ENCODE data around the gene STK10. TPM values are rescaled to one million over a fixed set of nuclear protein-coding genes. Genes with fewer than 3 reads are reported as not detected.

The STK10 gene
- polyA plus RNA-seq, 2 of the 4 experiments (the other 2 are of a cell fraction): 4.3 to 13.1 TPM

- no peak for ATAC-seq
- WGBS (ENCODE audit: missing lambda C conversion rate): 80% methylated on average over 8 of the region's 8 CpGs
- H3K9me3 ChIP-seq: no peaks in the 10 kb centered on the region
- H3K4me3 ChIP-seq: no peak overlapping the region
- FAIRE-seq: no peak
- no peak for DNase-seq (ENCODE audit: low read depth in 1 of 2, low spot score in 1 of 2)
- ChIA-PET CTCF (interaction anchor here (0.9 kb wide), 1 partner anchor 20 kb away, joined by 3 read pairs; the partner anchor contains the start of gene STK10), POLR2A (no interaction called here)
- H3K4me2 ChIP-seq: no peak overlapping the region
- no peak for TF ChIP-seq TFCP2L1 (CRISPR knock-in tag; IDR thresholded peaks at IDR 0.05)
- no peak for TF ChIP-seq NFE2L2 (conservative IDR thresholded peaks at IDR 0.05; ENCODE audit: low read length)
- no peak for TF ChIP-seq HES2 (IDR thresholded peaks at IDR 0.05)
- TF ChIP-seq MAFK (IDR thresholded peaks at IDR 0.05; ENCODE audit: partially characterized antibody): no peak
- no peak for TF ChIP-seq TP53 (CRISPR knock-in tag; IDR thresholded peaks at IDR 0.05)
- no peak for TF ChIP-seq MAX (IDR thresholded peaks at IDR 0.05)
- no peak for TF ChIP-seq MYC (IDR thresholded peaks at IDR 0.05; ENCODE audit: borderline replicate concordance, low read length)
- TF ChIP-seq EP300 (IDR thresholded peaks at IDR 0.05): no peak
- TF ChIP-seq KDM1A (IDR thresholded peaks at IDR 0.05; ENCODE audit: low read depth): no peak
- no peak for TF ChIP-seq SREBF2 (IDR thresholded peaks at IDR 0.05)
- no peak for TF ChIP-seq NR3C1 (IDR thresholded peaks at IDR 0.05)
- no peak for TF ChIP-seq POLR2A (IDR thresholded peaks at IDR 0.05; ENCODE audit: low read length)
- TF ChIP-seq PHF8 (IDR thresholded peaks at IDR 0.05; ENCODE audit: borderline replicate concordance, low read depth): no peak
- TF ChIP-seq SMC3 (IDR thresholded peaks at IDR 0.05): no peak
- no peak for TF ChIP-seq CBX2 (IDR thresholded peaks at IDR 0.05; ENCODE audit: borderline replicate concordance, low read depth)
- no peak for TF ChIP-seq RCOR1 (IDR thresholded peaks at IDR 0.05; ENCODE audit: low read depth, low read length)
- no peak for TF ChIP-seq JUNB (IDR thresholded peaks at IDR 0.05)
- TF ChIP-seq JUN (IDR thresholded peaks at IDR 0.05): no peak
- no peak for TF ChIP-seq RAD21 (conservative IDR thresholded peaks at IDR 0.05 in 1 of 2, IDR thresholded peaks at IDR 0.05 in 1 of 2)
- no peak for TF ChIP-seq RFX5 (IDR thresholded peaks at IDR 0.05)
- H3K27ac ChIP-seq: no peak overlapping the region
- H3K4me1 ChIP-seq: no peaks in the 10 kb centered on the region
These were observed 19.7 kb downstream of the STK10 start for GRCh38 chr5:172168311-172168710.

GRCh38 chr5:172167895-172168294 is 20.1 kb downstream of the STK10 start:
- CTCF ChIA-PET: interaction anchor here (0.9 to 1.1 kb wide), 2 partner anchors 21 to 126 kb away, joined by 3 read pairs; partner anchors contain the start of gene STK10
- no peak for FAIRE-seq

GRCh38 chr5:172166030-172166826 is 21.8 kb downstream of the STK10 start:
- 81% methylated on average over 16 of the region's 16 CpGs for WGBS (ENCODE audit: missing lambda C conversion rate)
- FAIRE-seq: no peak
- CTCF ChIA-PET: interaction anchor here (0.7 to 1.0 kb wide), 3 partner anchors 10 to 108 kb away, joined by 3 to 4 read pairs (median 3); no protein-coding TSS in a partner anchor
- TF ChIP-seq CTCF (IDR thresholded peaks at IDR 0.05) (no peak), BHLHE40 (IDR thresholded peaks at IDR 0.05; ENCODE audit: low read depth, low read length) (no peak), ESRRA (IDR thresholded peaks at IDR 0.05; ENCODE audit: borderline replicate concordance, low read length) (no peak), HDAC2 (IDR thresholded peaks at IDR 0.05) (no peak), BCL3 (IDR thresholded peaks at IDR 0.05) (no peak), ELK1 (IDR thresholded peaks at IDR 0.05; ENCODE audit: low read depth, low read length) (no peak), MAZ (IDR thresholded peaks at IDR 0.05; ENCODE audit: borderline replicate concordance, low read depth, low read length) (no peak), PHF8 (IDR thresholded peaks at IDR 0.05; ENCODE audit: borderline replicate concordance, low read depth) (no peak)

More at GRCh38 chr5:172167895-172168294, 20.1 kb downstream of the STK10 start:
- Histone ChIP-seq H3K9me3 (no peaks in the 10 kb centered on the region), H3K27ac (no peak overlapping the region), H3K4me2 (no peak overlapping the region), H3K4me3 (no peak overlapping the region), H3K4me1 (no peaks in the 10 kb centered on the region)
- POLR2A ChIA-PET: no interaction called here
- ATAC-seq: no peak
- no peak for DNase-seq (ENCODE audit: low read depth in 1 of 2, low spot score in 1 of 2)
- TF ChIP-seq USF2 (IDR thresholded peaks at IDR 0.05) (no peak), HES2 (IDR thresholded peaks at IDR 0.05) (no peak), RARB (CRISPR knock-in tag; IDR thresholded peaks at IDR 0.05) (no peak)
- WGBS (ENCODE audit: missing lambda C conversion rate): 90% methylated on average over 7 of the region's 7 CpGs

More at GRCh38 chr5:172166030-172166826, 21.8 kb downstream of the STK10 start:
- Histone ChIP-seq H3K4me2 (no peak overlapping the region), H3K9me3 (no peaks in the 10 kb centered on the region), H3K4me1 (no peaks in the 10 kb centered on the region), H3K4me3 (no peak overlapping the region), H3K27ac (no peak overlapping the region)
- ATAC-seq (no peak), DNase-seq (ENCODE audit: low read depth in 1 of 2, low spot score in 1 of 2) (no peak)
- POLR2A ChIA-PET: no interaction called here
